K562 (cell line): ENCODE measurements around the gene CD164L2.
A peak's percentile ranks its signal among the peaks of the same experiment; 100 is the strongest.

Experiments used
- BRF1 ChIP-seq: IDR thresholded peaks from 3 replicates; pipeline ENCODE4 v1.6.1; 2011; ENCODE audit warnings: borderline replicate concordance, mild to moderate bottlenecking; ENCODE audit not compliant: insufficient read length; ENCODE audit errors: extremely low read depth
- MAFF ChIP-seq: IDR thresholded peaks from 2 replicates; pipeline ENCODE4 v1.6.1; 2012; ENCODE audit warnings: low read length, improper control_type of control experiment
- NONO ChIP-seq, 2 experiments: fragments of 200-400 bp in 1 of 2; fragments of 450-650 bp in 1 of 2; formaldehyde crosslinking in 1 of 2; IDR thresholded peaks; 2 replicates each; pipeline ENCODE4 v1.6.1; 2017; ENCODE audit warnings: low read depth in 2 of 2, mild to moderate bottlenecking in 2 of 2, moderate library complexity in 2 of 2, low read length in 1 of 2
- THRAP3 ChIP-seq: fragments of 450-650 bp; IDR thresholded peaks from 2 replicates; pipeline ENCODE4 v1.6.1; 2016; ENCODE audit warnings: mild to moderate bottlenecking, inconsistent platforms, borderline replicate concordance
- ZNF644 ChIP-seq: fragments of 200-800 bp; sonication (Bioruptor generic); IDR thresholded peaks from 2 replicates; pipeline ENCODE4 v1.6.1; 2016; ENCODE audit warnings: low read depth, missing genetic modification characterization, missing compliant biosample characterization
- TF ChIP-seq, protein P1 (sequence below): fragments of 250-450 bp; sonication (Bioruptor Pico); IDR thresholded peaks from 2 replicates; pipeline ENCODE4 v1.4.0; 2020; ENCODE audit warnings: mild to moderate bottlenecking, moderate library complexity
- TF ChIP-seq, protein P2 (sequence below), 2 experiments: fragments of 450-650 bp; IDR thresholded peaks; 2 replicates each; pipeline ENCODE4 v1.6.1; 2018; ENCODE audit warnings: mild to moderate bottlenecking in 2 of 2, low read depth in 1 of 2; ENCODE audit not compliant: partially characterized antibody in 2 of 2
- TF ChIP-seq, protein P3 (sequence below), 3 experiments: IDR thresholded peaks in 2 of 3; conservative IDR thresholded peaks in 1 of 3; 2 replicates each; pipeline ENCODE4 v1.5.1; 2011 to 2012; ENCODE audit warnings: low read length in 3 of 3, mild to moderate bottlenecking in 3 of 3, control low read depth in 2 of 3, improper control_type of control experiment in 1 of 3, inconsistent platforms in 1 of 3, low read depth in 1 of 3, mixed read lengths in 1 of 3, moderate library complexity in 1 of 3; ENCODE audit not compliant: insufficient read depth in 2 of 3

DNA sequence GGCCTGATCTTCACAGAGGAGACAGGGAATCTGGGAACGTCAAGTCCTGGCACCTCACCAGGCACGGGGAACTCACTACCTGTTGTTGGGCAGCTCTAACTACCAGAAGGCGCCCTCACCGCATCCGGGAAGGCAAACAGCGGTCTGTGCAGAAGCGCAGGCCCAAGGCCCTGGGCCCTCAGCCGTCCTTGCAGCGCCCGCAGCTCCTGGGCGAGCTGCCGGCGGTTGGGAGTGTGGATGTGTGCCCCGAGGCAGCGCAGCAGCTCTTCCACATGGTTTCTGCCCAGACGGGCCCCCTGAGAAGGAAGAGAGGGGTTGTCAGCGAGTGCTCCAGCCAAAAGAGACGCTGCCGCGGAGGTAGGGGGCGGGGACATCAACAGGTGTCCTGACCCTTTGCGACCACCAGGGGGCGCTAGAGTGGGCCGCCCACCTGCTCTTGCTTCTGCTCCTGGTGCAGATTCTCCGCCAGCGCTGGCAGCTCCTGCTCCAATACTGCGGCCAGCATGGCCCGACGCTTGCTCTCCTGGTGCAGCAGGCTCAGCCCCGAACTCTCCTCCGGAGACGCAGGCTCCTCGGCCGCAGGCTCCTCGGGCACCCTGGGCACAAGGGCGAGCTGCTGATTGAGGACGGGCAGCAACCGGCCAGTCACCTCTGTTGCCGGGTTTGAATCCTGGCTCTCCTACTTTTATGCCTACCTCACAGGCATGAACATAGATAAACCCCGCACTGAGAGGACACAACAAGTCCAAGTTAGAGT, 25.7 kb downstream of the CD164L2 start:
- TF ChIP-seq NONO (IDR thresholded peaks at IDR 0.05; ENCODE audit: low read depth in 2 of 2, low read length in 1 of 2) (no peak), ZNF644 (tag) (no peak), MAFF (no peak), THRAP3 (no peak), BRF1 (no peak)
- TF ChIP-seq, protein P1, sequence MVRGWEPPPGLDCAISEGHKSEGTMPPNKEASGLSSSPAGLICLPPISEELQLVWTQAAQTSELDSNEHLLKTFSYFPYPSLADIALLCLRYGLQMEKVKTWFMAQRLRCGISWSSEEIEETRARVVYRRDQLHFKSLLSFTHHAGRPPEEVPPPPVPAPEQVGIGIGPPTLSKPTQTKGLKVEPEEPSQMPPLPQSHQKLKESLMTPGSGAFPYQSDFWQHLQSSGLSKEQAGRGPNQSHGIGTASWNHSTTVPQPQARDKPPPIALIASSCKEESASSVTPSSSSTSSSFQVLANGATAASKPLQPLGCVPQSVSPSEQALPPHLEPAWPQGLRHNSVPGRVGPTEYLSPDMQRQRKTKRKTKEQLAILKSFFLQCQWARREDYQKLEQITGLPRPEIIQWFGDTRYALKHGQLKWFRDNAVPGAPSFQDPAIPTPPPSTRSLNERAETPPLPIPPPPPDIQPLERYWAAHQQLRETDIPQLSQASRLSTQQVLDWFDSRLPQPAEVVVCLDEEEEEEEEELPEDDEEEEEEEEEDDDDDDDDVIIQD (CRISPR knock-in tag): no peak
- TF ChIP-seq, protein P2, sequence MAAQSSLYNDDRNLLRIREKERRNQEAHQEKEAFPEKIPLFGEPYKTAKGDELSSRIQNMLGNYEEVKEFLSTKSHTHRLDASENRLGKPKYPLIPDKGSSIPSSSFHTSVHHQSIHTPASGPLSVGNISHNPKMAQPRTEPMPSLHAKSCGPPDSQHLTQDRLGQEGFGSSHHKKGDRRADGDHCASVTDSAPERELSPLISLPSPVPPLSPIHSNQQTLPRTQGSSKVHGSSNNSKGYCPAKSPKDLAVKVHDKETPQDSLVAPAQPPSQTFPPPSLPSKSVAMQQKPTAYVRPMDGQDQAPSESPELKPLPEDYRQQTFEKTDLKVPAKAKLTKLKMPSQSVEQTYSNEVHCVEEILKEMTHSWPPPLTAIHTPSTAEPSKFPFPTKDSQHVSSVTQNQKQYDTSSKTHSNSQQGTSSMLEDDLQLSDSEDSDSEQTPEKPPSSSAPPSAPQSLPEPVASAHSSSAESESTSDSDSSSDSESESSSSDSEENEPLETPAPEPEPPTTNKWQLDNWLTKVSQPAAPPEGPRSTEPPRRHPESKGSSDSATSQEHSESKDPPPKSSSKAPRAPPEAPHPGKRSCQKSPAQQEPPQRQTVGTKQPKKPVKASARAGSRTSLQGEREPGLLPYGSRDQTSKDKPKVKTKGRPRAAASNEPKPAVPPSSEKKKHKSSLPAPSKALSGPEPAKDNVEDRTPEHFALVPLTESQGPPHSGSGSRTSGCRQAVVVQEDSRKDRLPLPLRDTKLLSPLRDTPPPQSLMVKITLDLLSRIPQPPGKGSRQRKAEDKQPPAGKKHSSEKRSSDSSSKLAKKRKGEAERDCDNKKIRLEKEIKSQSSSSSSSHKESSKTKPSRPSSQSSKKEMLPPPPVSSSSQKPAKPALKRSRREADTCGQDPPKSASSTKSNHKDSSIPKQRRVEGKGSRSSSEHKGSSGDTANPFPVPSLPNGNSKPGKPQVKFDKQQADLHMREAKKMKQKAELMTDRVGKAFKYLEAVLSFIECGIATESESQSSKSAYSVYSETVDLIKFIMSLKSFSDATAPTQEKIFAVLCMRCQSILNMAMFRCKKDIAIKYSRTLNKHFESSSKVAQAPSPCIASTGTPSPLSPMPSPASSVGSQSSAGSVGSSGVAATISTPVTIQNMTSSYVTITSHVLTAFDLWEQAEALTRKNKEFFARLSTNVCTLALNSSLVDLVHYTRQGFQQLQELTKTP (IDR thresholded peaks at IDR 0.05; ENCODE audit: low read depth in 1 of 2, partially characterized antibody in 2 of 2): no peak
- TF ChIP-seq, protein P3, sequence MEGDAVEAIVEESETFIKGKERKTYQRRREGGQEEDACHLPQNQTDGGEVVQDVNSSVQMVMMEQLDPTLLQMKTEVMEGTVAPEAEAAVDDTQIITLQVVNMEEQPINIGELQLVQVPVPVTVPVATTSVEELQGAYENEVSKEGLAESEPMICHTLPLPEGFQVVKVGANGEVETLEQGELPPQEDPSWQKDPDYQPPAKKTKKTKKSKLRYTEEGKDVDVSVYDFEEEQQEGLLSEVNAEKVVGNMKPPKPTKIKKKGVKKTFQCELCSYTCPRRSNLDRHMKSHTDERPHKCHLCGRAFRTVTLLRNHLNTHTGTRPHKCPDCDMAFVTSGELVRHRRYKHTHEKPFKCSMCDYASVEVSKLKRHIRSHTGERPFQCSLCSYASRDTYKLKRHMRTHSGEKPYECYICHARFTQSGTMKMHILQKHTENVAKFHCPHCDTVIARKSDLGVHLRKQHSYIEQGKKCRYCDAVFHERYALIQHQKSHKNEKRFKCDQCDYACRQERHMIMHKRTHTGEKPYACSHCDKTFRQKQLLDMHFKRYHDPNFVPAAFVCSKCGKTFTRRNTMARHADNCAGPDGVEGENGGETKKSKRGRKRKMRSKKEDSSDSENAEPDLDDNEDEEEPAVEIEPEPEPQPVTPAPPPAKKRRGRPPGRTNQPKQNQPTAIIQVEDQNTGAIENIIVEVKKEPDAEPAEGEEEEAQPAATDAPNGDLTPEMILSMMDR (IDR thresholded peaks at IDR 0.05 in 2 of 3, conservative IDR thresholded peaks at IDR 0.05 in 1 of 3; ENCODE audit: insufficient read depth in 2 of 3, low read depth in 1 of 3, low read length in 3 of 3): peak; percentile 95 to 98 (median 96)
